Measurements from ENCODE around the gene PA2G4.
"Not testable (repeated sequence)": the region's sequence is repeated elsewhere in the genome, so short reads cannot be mapped to it uniquely, and the experiment has no call there.

PA2G4 gene

GRCh38 chr12:56099787-56100186, 4.6 kb upstream of the PA2G4 start:
- DNase-seq (ENCODE audit: low read depth in 2 of 2), result no peak

- no peak for DNase-seq (ENCODE audit: low read depth in 2 of 2)
Observed at GRCh38 chr12:56101045-56101444, 3.3 kb upstream of the PA2G4 start.

- no peak for DNase-seq (ENCODE audit: low read depth in 2 of 2)
Observed at GRCh38 chr12:56102683-56103065, 1.7 kb upstream of the PA2G4 start.

- no peak for DNase-seq (ENCODE audit: low read depth in 2 of 2)
Observed at GRCh38 chr12:56103066-56103711, 1.2 kb upstream of the PA2G4 start.

- no peak for DNase-seq (ENCODE audit: low read depth in 2 of 2)
Observed at GRCh38 chr12:56103823-56104108, 593 bp upstream of the PA2G4 start.

- DNase-seq (ENCODE audit: low read depth in 2 of 2), result no peak
Observed at GRCh38 chr12:56104815-56105608, 653 bp downstream of the PA2G4 start.

- no peak for DNase-seq (ENCODE audit: low read depth in 2 of 2)
Observed at GRCh38 chr12:56105609-56105902, 1.2 kb downstream of the PA2G4 start.

- no peak for DNase-seq (ENCODE audit: low read depth in 2 of 2)
Observed at GRCh38 chr12:56107242-56107641, 2.9 kb downstream of the PA2G4 start.

GRCh38 chr12:56110571-56110970, 6.2 kb downstream of the PA2G4 start:
- no peak for DNase-seq (ENCODE audit: low read depth in 2 of 2)

- no peak for DNase-seq (ENCODE audit: low read depth in 2 of 2)
Observed at GRCh38 chr12:56114084-56114483, 9.7 kb downstream of the PA2G4 start.

- DNase-seq (ENCODE audit: low read depth in 2 of 2), result no peak
Observed at GRCh38 chr12:56115329-56115728, 11.0 kb downstream of the PA2G4 start.

- DNase-seq (ENCODE audit: low read depth in 2 of 2), result peak; percentile 89 to 90
Observed at GRCh38 chr12:56116267-56117081, 12.1 kb downstream of the PA2G4 start, which contains the start of gene RPL41. RPL41 (plus strand) TSS chr12:56116633.

GRCh38 chr12:56117082-56117706, 12.8 kb downstream of the PA2G4 start:
- not testable (repeated sequence) for DNase-seq (ENCODE audit: low read depth in 2 of 2)

- DNase-seq (ENCODE audit: low read depth in 2 of 2), result peak; percentile 98
Observed at GRCh38 chr12:56117778-56118687, 13.7 kb downstream of the PA2G4 start, which contains the start of gene ZC3H10. ZC3H10 (plus strand) TSS chr12:56118266; CDS start chr12:56120563, 2,297 bp downstream.

GRCh38 chr12:56118688-56119357, 14.5 kb downstream of the PA2G4 start:
- no peak for DNase-seq (ENCODE audit: low read depth in 2 of 2)

- peak; percentile 81 to 83 for DNase-seq (ENCODE audit: low read depth in 2 of 2)
Observed at GRCh38 chr12:56119361-56119796, 15.0 kb downstream of the PA2G4 start.

- DNase-seq (ENCODE audit: low read depth in 2 of 2), result no peak
Observed at GRCh38 chr12:56120158-56120846, 15.9 kb downstream of the PA2G4 start.

GRCh38 chr12:56121204-56121870, 17.0 kb downstream of the PA2G4 start:
- no peak for DNase-seq (ENCODE audit: low read depth in 2 of 2)

GRCh38 chr12:56122637-56123036, 18.3 kb downstream of the PA2G4 start:
- no peak for DNase-seq (ENCODE audit: low read depth in 2 of 2)
